GM21367 (cell line): ENCODE data around the gene SMOC2.

Experiments used
- ATAC-seq: cut with Tn5 transposase; IDR thresholded peaks from one replicate; pipeline ENCODE4 v1.9.1; 2021; ENCODE audit not compliant: unreplicated experiment

SMOC2 gene

DNA sequence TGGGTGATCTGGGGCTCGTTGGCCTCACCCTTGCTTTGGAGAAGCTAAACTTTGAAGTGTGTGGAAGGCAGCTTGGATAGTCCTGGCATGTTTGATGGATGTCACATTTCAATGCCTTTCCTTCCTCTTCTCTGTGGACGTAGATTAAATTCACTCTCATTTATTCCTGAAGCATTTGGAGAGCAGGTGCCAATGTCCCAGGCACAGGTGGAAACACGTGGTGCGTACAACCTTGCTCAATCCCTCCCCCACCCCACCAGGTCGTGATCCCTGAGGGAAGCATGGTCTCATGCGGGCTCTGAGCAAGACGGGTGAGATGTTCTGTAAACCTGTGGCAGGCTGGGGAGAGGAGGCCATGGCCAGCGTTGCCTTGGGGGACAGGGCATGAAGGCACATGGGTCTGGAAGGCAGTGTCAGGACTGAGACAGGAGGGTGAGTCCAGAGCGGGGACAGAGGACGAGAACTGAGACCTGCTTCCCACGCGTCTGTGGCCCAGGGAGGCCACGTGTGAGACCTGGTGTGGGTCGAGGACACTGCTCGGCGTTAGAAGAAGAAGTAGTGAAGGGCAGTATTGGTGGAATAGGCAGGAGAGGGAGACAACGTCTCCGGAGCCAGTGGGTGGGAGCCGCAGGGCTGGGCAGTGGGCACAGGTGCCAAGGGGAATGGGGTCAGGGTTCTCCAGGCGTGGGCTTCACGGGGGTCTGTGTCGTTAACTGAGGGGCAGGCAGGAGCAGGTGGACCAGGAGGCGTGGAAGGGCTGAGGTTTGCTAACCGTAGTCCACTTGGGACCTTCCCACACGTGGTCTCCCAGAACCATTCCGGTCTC is 34.4 kb downstream of the SMOC2 start:
- no peak for ATAC-seq

DNA sequence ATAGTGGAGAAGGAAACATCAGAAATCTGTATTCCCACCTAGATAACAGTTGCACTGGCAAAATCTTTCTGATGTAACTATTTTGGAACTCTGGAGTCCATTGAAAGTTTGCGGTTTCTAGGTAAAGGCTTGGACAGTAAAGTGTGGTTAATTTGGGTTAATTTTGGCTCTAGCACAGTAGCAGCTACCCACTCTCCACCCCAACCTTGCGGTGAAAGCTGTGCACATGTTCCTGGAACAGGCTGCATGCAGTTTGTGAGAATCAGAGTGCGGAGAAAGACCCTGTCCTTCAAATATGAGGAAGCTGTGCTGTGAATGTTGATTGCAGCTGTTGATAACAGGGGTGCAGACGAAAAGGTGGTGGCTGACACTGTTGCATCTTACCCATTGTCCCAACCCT is 38.4 kb downstream of the SMOC2 start:
- ATAC-seq = no peak

DNA sequence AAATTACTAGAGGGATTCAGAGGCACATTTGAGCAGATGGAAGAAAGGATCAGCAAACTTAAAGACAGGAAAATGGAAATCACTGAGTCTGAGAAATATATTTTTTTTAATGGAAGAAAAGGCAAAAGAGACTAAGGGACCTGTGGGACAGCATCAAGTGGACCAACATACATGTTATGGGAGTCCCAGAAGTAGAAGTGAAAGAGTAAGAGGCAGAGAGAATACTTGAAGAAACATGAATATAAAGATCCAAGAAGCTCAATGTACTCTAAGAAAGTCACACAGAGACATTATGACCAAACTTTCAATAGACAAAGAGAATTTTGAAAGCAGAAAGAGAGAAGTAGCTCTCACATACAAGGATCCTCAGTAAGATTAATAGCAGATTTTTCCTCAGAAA is 39.5 kb downstream of the SMOC2 start:
- ATAC-seq = no peak

DNA sequence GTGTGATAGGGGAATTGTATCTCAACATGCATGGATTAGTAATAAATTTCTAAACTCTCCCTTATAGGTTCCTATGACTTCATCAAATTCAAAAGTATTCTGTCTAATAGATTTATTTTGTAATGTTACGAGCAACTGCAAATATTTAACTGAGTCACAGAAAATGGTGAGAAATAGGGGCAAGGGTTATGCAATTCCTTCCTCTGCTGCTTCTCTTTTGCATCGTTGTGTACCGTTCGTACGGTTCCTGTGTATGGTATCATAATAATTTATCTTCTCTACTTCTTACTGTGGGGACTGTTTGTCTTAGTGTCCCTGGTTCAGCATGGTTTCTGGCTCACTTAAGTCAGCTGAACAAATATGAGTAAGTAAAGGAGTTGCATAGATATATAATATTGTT is 44.8 kb downstream of the SMOC2 start:
- ATAC-seq = no peak

GRCh38 chr6:168490757-168491156 is 49.8 kb downstream of the SMOC2 start:
- ATAC-seq = no peak

DNA sequence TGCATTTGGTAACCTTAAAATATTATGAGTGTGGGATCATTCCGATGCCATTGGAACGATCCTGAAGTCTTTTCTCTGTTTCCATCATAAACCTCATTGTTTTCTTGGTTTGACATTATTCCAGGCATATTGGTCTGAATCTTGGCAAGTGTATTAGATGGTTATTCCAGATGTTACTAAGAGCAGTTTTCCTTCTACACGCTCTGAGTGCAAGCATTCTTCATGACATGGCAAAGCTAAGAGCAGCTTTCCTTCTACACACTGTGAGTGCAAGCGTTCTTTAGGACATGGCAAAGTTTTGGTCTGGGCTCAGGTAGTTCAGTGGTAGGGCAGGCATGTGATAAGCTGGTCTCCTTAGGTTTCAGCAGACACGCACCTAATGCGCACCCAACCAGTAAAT is 53.0 kb downstream of the SMOC2 start:
- ATAC-seq = no peak

DNA sequence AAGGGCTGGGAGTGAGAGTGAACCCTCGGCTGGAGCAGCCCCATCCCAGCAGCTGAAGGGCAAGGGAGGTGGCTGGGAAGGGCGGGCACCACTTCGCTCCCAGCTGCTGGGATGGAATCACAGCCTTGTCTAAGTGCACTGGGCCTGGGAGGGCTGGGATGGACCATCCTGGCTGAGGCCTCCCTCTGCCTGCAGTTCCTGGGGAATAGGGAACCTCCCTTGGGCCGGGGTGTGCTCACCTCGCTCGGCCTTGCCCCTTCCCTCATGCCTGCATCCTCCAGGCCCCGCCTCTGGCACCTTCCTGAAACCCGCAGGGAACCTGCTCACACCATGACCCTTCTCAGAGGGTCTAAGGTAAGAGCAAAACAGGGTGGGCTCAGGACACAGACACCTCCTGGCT is 53.7 kb downstream of the SMOC2 start:
- ATAC-seq = no peak

DNA sequence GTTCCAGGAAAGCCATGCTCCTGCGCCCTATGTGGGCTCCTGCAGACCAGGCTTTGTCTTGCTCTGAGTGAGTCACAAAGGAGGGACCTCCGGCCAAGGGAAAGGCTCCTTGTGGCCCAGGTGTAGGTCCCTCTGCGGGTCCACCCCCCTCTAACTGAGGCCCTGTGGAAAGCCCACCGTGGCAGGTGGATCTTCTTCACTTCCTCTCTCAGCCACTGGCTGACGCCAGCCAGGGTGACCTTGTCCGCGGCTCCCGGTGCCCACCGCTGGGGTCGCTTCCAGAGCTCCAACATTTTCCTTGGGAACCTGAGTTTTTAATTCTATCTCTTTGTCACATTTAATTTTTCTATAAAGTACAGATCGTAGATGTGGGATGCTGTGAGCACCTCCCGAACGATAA is 54.1 kb downstream of the SMOC2 start:
- no peak for ATAC-seq

DNA sequence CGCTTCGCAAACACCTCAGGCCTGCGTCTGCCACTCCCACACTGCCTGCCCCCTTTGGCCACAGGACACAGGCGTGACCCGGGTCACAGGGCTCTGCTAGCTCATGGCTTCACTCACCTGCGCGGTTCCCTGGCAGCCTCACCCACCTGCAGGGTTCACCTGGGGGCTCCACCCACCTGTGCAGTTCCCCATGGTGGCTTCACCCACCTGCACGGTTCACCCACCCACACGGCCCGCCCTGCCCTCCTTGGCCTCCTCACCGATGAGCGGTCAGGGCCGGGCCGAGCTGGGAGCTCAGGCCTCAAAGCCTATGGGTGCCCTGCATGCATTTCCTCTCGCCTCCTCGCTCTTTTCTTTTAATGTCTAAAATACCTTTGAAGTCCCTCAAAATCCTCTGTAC is 54.7 kb downstream of the SMOC2 start:
- no peak for ATAC-seq

DNA sequence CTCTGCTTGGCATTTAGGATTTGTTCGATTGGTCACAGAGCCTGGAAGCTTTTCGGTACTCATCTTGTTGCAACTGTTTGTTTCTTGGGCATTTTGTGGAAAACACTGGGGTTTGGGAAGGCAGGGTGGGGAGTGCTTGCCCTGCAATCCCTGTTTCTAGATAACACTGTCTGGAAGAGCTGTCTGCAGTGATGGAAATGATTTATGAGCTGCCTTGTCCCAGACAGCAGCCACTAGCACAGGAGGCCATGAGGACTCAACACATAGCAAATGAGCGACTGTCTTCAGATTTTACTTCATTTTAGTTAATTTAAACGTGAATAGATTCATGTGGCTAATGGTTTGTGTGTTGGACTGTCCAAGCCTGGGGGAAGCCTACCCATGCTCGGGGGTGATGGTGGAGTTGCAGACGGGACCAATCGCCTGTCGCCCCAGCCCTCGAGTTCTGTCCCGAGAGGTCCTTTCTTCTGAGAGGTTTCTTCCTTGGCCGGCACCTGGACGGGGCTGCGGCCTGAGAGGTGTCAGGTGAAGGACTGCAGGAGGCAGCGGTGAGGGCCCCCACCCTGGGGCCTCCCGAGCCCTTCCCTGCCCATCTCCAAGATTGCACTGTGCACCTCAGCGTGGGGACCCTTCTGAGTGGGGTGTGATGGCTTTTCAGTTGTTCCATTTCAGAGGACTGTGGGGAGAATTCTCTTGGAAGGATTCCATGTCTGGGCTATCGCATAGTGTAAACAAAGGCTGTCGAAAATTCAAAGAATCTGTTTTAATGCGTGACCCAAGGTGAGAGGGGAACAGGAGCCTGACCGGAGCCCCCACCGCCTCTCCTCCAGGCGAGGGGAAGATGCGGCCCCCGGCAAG is 55.4 kb downstream of the SMOC2 start:
- no peak for ATAC-seq

- ATAC-seq = no peak
Measured at GRCh38 chr6:168496997-168497331, 56.0 kb downstream of the SMOC2 start.

- no peak for ATAC-seq
Measured at GRCh38 chr6:168497381-168497780, 56.4 kb downstream of the SMOC2 start.

DNA sequence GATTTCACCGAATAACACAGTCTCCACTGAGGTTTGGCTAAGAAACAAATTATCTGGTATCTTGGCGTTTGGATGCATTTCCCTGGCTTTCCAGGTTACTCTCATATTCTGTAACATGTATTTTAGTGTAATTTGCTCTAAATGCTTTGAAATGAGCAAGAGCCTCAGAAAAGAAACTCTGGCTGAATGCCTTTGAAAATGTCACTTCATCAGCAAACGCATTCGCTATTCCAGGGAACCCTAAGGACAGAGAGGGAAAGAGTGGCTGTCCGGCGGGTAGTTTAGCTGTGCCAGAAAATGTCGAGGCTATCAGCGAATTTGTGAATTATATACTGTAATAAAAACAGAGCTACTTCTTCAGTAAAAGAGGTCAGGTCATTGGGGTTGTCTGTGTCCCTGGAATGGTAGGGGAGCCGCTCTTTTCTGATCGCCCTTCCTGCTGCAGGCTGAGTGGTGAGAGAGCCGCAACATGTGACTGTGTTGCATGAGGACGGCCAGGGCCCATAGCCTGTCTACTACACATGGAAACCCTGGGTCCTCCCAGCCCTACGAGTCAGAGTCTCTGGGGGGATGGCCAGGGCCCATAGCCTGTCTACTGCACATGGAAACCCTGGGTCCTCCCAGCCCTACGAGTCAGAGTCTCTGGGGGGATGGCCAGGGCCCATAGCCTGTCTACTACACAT is 57.3 kb downstream of the SMOC2 start:
- no peak for ATAC-seq

- no peak for ATAC-seq
Measured at GRCh38 chr6:168499045-168499650, 58.2 kb downstream of the SMOC2 start.

- no peak for ATAC-seq
Measured at GRCh38 chr6:168500519-168500918, 59.5 kb downstream of the SMOC2 start.

DNA sequence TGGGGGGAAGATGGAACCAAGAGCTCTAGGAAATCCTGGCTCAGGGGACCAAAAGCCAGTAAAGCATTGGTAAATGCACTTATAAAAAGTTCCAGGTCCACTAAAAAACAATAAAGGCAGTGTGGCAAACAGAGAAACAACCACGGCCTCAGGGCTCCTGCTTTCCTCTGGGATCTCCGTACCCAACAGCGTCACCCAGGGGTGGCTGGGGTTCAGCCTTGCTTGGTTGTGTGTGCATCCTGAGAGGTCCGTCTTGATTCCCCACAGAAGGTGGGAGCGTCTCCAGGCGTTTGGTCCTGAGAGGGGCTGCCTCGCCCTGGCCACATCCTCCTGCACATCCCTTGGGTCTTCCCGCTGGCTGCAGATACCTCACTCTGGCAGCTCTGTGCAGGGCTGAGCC is 60.6 kb downstream of the SMOC2 start:
- ATAC-seq = no peak

- ATAC-seq = no peak
Measured at GRCh38 chr6:168504366-168504765, 63.4 kb downstream of the SMOC2 start.

GRCh38 chr6:168506460-168506859 is 65.5 kb downstream of the SMOC2 start:
- no peak for ATAC-seq

DNA sequence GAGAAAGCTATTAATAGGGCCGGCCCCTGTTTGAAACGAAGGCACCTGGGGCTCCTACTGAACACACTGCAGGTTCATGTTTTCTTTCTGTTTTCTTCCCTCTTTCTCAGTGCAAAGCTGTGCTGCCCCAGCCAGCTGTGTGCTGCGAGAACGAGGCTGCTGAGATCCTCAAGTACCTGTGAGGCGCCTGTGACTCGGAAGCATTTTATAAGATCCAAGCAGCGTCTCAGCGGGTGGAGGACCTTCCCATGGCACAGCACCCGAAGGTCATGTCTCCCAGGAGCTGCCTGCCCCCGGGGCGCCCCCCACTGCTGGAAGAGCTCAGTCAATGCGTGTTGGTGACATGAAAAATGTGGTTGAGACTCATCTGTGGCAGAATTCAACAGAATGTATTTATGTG is 66.3 kb downstream of the SMOC2 start:
- no peak for ATAC-seq

DNA sequence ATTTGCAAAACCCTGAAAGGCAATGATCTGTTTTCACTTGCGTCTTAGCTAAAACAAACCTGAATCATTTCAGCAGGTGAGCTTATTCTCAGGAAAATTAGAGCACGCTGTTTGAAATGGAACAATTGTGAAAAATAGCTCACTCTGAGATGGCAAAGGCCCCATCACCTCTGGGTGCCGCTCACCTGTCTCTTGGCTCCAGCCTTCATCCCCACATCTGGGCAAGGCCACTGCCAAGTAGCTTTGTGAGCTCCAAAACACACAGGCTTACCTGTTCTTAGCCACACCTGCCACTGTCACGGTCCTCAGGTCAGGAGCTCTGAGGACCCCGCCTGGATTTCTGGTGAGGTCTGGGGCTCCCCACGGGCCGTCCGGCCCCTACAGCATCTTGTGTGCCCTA is 66.7 kb downstream of the SMOC2 start:
- no peak for ATAC-seq

- no peak for ATAC-seq
Measured at GRCh38 chr6:168508903-168509302, 67.9 kb downstream of the SMOC2 start.
